K562 (cell line): ENCODE results near the gene TRPM2. TPM values are rescaled to one million over a fixed set of nuclear protein-coding genes. Genes with fewer than 3 reads are reported as not detected.

Experiments
- ATAC-seq: fragments of 200-7000 bp; cut with Tn5 transposase; 3 replicates; pipeline ENCODE4 v1.9.1; 2020; ENCODE audit warnings: moderate library complexity
- BruUV-seq: library from RNA; stranded (reverse); fragments of 400-500 nt; replicated peaks from 2 replicates; lab custom pipeline; 2021; lab: Mats Ljungman, UMichigan
- CTCF ChIA-PET: fragments of 300-600 bp; formaldehyde crosslinking; extraction: SDS; loops from one replicate; lab custom pipeline; 2021; ENCODE audit warnings: low intra/inter-chr PET ratio; lab: Yijun Ruan, JAX
- POLR2A ChIA-PET: fragments of 300-600, 350-650 bp; sonication (Branson Sonifier 250); formaldehyde crosslinking; extraction: SDS; loops from one replicate; lab custom pipeline; 2021; ENCODE audit warnings: antibody characterized with exemption, inconsistent platforms; lab: Yijun Ruan, JAX
- DNase-seq, 4 experiments: peaks; one replicate each; pipeline versions ENCODE4 v3.0.0 to v3.0.0-alpha.2; 2011 to 2018; ENCODE audit warnings: low spot score in 3 of 4, mixed read lengths in 3 of 4; ENCODE audit errors: extremely low read depth in 1 of 4
- FAIRE-seq: peaks from 2 replicates; lab custom pipeline; 2011; peaks lifted over from hg19 to GRCh38; lab: Jason Lieb, UNC
- H2AFZ ChIP-seq: 2 replicates; pipeline ENCODE4 v1.6.0; 2011; ENCODE audit warnings: low read depth, low read length, control low read depth, inconsistent platforms
- H3K27ac ChIP-seq: fragments of 200-600 bp; 3 replicates; pipeline ENCODE4 v1.8.0; 2011; ENCODE audit warnings: low read depth, mild to moderate bottlenecking, control low read depth, inconsistent platforms, low read length, moderate library complexity, mixed read lengths; ENCODE audit errors: extremely low read depth
- H3K27me3 ChIP-seq, 2 experiments: fragments of 300-600 bp in 1 of 2; 2 replicates in 1 of 2; 3 replicates in 1 of 2; pipeline versions ENCODE4 v1.6.0 to v1.8.0; 2011; ENCODE audit warnings: inconsistent platforms in 2 of 2, low read length in 2 of 2, mild to moderate bottlenecking in 1 of 2, mixed read lengths in 1 of 2, moderate library complexity in 1 of 2; ENCODE audit not compliant: control insufficient read depth in 2 of 2, insufficient read depth in 2 of 2
- H3K36me3 ChIP-seq: fragments of 300-600 bp; 3 replicates; pipeline ENCODE4 v1.8.0; 2011; ENCODE audit warnings: mild to moderate bottlenecking, low read length, inconsistent platforms; ENCODE audit not compliant: control insufficient read depth, insufficient read depth
- H3K4me1 ChIP-seq, 2 experiments: fragments of 200-600 bp in 1 of 2; replicated peaks in 1 of 2; 2 replicates in 1 of 2; 3 replicates in 1 of 2; pipeline versions ENCODE4 v1.5.1 to v1.8.0; 2011; ENCODE audit warnings: inconsistent platforms in 2 of 2, low read length in 2 of 2, mild to moderate bottlenecking in 1 of 2, mixed read lengths in 1 of 2, moderate library complexity in 1 of 2; ENCODE audit not compliant: control insufficient read depth in 2 of 2, insufficient read depth in 2 of 2
- H3K4me2 ChIP-seq: 2 replicates; pipeline ENCODE4 v1.6.1; 2011; ENCODE audit warnings: low read length, control low read depth, inconsistent platforms, mixed read lengths; ENCODE audit not compliant: insufficient read depth
- H3K4me3 ChIP-seq: fragments of 200-600 bp; sonication (generic), shearing (Covaris generic); 2 replicates; pipeline ENCODE4 v1.5.1; 2016; ENCODE audit warnings: control low read depth, inconsistent platforms
- H3K79me2 ChIP-seq: fragments of 200-600 bp; 3 replicates; pipeline ENCODE4 v1.8.0; 2011; ENCODE audit warnings: low read length, inconsistent platforms; ENCODE audit not compliant: control insufficient read depth, insufficient read depth
- H3K9ac ChIP-seq, 2 experiments: 2 replicates each; pipeline versions ENCODE4 v1.6.0 to v1.6.1; 2011; ENCODE audit warnings: low read depth in 2 of 2, low read length in 2 of 2, control low read depth in 1 of 2, inconsistent platforms in 1 of 2, mild to moderate bottlenecking in 1 of 2, mixed read lengths in 1 of 2; ENCODE audit not compliant: insufficient read depth in 1 of 2
- H3K9me1 ChIP-seq: one replicate; pipeline ENCODE4 v1.6.0; 2011; ENCODE audit warnings: inconsistent platforms, mild to moderate bottlenecking, low read length, moderate library complexity; ENCODE audit not compliant: control insufficient read depth, insufficient read depth
- H3K9me3 ChIP-seq: replicated peaks from 2 replicates; pipeline ENCODE4 v1.5.1; 2011; ENCODE audit warnings: low read depth, low read length, inconsistent platforms; ENCODE audit not compliant: control insufficient read depth, insufficient read depth
- H4K20me1 ChIP-seq: replicated peaks from 2 replicates; pipeline ENCODE4 v1.6.1; 2011; ENCODE audit warnings: low read length, inconsistent platforms, mixed read lengths; ENCODE audit not compliant: control insufficient read depth, insufficient read depth
- CREB1 ChIP-seq, 2 experiments: sonication (generic) in 1 of 2; formaldehyde crosslinking in 1 of 2; IDR thresholded peaks; 2 replicates each; pipeline versions ENCODE4 v1.6.1 to v1.8.0; 2012 to 2022; ENCODE audit warnings: inconsistent platforms in 1 of 2, mild to moderate bottlenecking in 1 of 2, missing genetic modification reagents in 1 of 2, moderate library complexity in 1 of 2
- MYC ChIP-seq, 2 experiments: fragments of 250-450 bp in 1 of 2; sonication (Bioruptor Pico) in 1 of 2; IDR thresholded peaks; 2 replicates each; pipeline versions ENCODE4 v1.5.1 to v1.6.1; 2012 to 2021; ENCODE audit warnings: low read depth in 2 of 2, borderline replicate concordance in 1 of 2, improper control_type of control experiment in 1 of 2, low read length in 1 of 2, mild to moderate bottlenecking in 1 of 2, moderate library complexity in 1 of 2
- RHOXF2B ChIP-seq: fragments of 250-450 bp; sonication (Bioruptor Pico); conservative IDR thresholded peaks from 2 replicates; pipeline ENCODE4 v1.5.1; 2021
- SREBF2 ChIP-seq: sonication (generic); formaldehyde crosslinking; IDR thresholded peaks from 2 replicates; pipeline ENCODE4 v1.4.0; 2020; ENCODE audit warnings: mild to moderate bottlenecking, missing genetic modification reagents
- THRAP3 ChIP-seq: fragments of 450-650 bp; IDR thresholded peaks from 2 replicates; pipeline ENCODE4 v1.6.1; 2016; ENCODE audit warnings: mild to moderate bottlenecking, inconsistent platforms, borderline replicate concordance
- ZNF507 ChIP-seq: conservative IDR thresholded peaks from 2 replicates; pipeline ENCODE4 v1.6.1; 2017; ENCODE audit warnings: missing genetic modification characterization, missing compliant biosample characterization
- WGBS: fragments of 100-300 bp; shearing (Covaris generic); methylation state at CpG from one replicate; pipeline ENCODE4 v1.1.6; 2016; ENCODE audit warnings: low coverage, mixed read lengths; ENCODE audit not compliant: insufficient coverage; ENCODE audit errors: missing lambda C conversion rate; 5-methylcytosine and 5-hydroxymethylcytosine counted together
- in situ Hi-C: fragments of 300-500 bp; cut with MboI; formaldehyde crosslinking; loops from 4 replicates; pipeline ENCODE4 v1.15.0; 2018; ENCODE audit warnings: inconsistent platforms, mixed read lengths
- intact Hi-C: fragments of 100-400 bp; cut with micrococcal nuclease; formaldehyde crosslinking; loops from 2 replicates; pipeline ENCODE4 v1.14.2; 2022
- polyA plus RNA-seq, 8 experiments: library from polyadenylated mRNA; depleted of rRNA in 4 of 8; stranded (reverse) in 5 of 8; unstranded in 3 of 8; fragments of >200 nt; fragmentation: Nextera tagmentation in 2 of 8; fragmentation: Illumina TruSeq in 1 of 8; extraction: Ambion mirVana in 2 of 8; extraction: Trizol in 1 of 8; gene quantifications; 2 replicates each; pipeline versions ENCODE4 v1.2.1 to v1.2.3, GENCODE V29; 2011 to 2014; ENCODE audit warnings: inconsistent platforms in 1 of 8, missing spikeins in 1 of 8
- total RNA-seq, 7 experiments: library from RNA; depleted of rRNA in 6 of 7; stranded (reverse); fragments of >200 nt in 6 of 7; fragmentation: Illumina TruSeq in 2 of 7; extraction: Trizol in 2 of 7; gene quantifications; 2 replicates each; pipeline versions ENCODE4 v1.2.1 to v1.2.3, GENCODE V29; 2011 to 2021; ENCODE audit warnings: low replicate concordance in 1 of 7

TRPM2 gene
- total and polyA plus RNA-seq, 9 of the 15 experiments (the other 6 are each of a cell fraction or from before 2014, with no cell fraction given), result 0.33 to 2.1 (median 0.98) TPM; not detected in 2

DNA sequence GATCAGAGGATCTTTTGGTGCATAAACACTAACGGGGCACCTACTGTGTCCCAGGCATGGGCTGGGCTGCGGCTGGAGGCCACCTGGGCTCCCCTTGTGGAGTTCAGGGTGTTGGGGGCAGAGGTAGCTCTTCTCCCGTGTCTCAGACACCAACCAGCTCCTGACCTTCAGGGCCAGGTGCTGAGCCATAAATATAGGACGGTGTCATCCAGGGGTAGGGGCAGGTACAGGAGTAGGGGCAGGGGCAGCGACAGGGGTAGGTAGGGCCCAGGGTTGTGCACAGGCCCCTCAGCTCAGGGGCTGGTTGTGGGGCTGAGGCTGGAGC is 83.9 kb downstream of the TRPM2 start:
- intact Hi-C loops (no loop called here), in situ Hi-C loops (no loop called here)
- Histone ChIP-seq H3K27me3 (peaks cover 12 to 96% of the 10 kb centered on the region in 2 experiments; a peak in 3 of 5 replicates), H4K20me1 (0 out of 2 replicates have a peak, but pooled peaks cover 9% of the 10 kb centered on the region), H3K27ac (no peak overlapping the region), H3K9ac (no peak overlapping the region; a peak in 1 of 4 replicates), H3K79me2 (no peaks in the 10 kb centered on the region), H3K4me2 (no peak overlapping the region), H3K9me3 (no peaks in the 10 kb centered on the region), H3K4me3 (no peak overlapping the region), H3K9me1 (no peaks in the 10 kb centered on the region), H2AFZ (no peak overlapping the region), H3K36me3 (no peaks in the 10 kb centered on the region), H3K4me1 (peaks cover 0 to 18% of the 10 kb centered on the region in 2 experiments; a peak in 1 of 5 replicates)
- BruUV-seq, result no TSS peak
- ChIA-PET CTCF (no interaction called here), POLR2A (interaction anchor here (1.6 kb wide), 1 partner anchor 9 kb away, joined by 9 read pairs; no protein-coding TSS in a partner anchor)
- no peak for TF ChIP-seq THRAP3
- no peak for TF ChIP-seq ZNF507 (tag)
- TF ChIP-seq SREBF2, result no peak
- no peak for TF ChIP-seq CREB1 (IDR thresholded peaks at IDR 0.05)
- no peak for TF ChIP-seq CREB1 (CRISPR knock-in tag; IDR thresholded peaks at IDR 0.05)
- TF ChIP-seq MYC (IDR thresholded peaks at IDR 0.05; ENCODE audit: low read depth, low read length), result no peak
- no peak for TF ChIP-seq MYC (CRISPR knock-in tag; IDR thresholded peaks at IDR 0.05; ENCODE audit: borderline replicate concordance, low read depth)
- TF ChIP-seq RHOXF2B (CRISPR knock-in tag), result no peak
- FAIRE-seq, result no peak
- 0% methylated on average over 5 of the region's 5 CpGs for whole genome bisulfite sequencing
- DNase-seq, result no peak
- no peak for ATAC-seq
